T-helper 22 cell (primary cell): ENCODE data around the gene NOM1.

Experiments used
- DNase-seq: peaks from one replicate; pipeline ENCODE4 v3.0.0-alpha.2; 2020; ENCODE audit warnings: low read depth

Gene NOM1

GRCh38 chr7:157016352-157017041 lies 67.0 kb downstream of the NOM1 start:
- DNase-seq: no peak

GRCh38 chr7:157017149-157017548 lies 67.6 kb downstream of the NOM1 start:
- DNase-seq: no peak

GRCh38 chr7:157017603-157018327 lies 68.3 kb downstream of the NOM1 start:
- no peak for DNase-seq

GRCh38 chr7:157018328-157018996 lies 69.0 kb downstream of the NOM1 start:
- no peak for DNase-seq

GRCh38 chr7:157018997-157019608 lies 69.6 kb downstream of the NOM1 start:
- no peak for DNase-seq

- DNase-seq: no peak
Measured at GRCh38 chr7:157019718-157020451, 70.4 kb downstream of the NOM1 start.

- DNase-seq: no peak
Measured at GRCh38 chr7:157020514-157021070, 71.1 kb downstream of the NOM1 start.

GRCh38 chr7:157021071-157021870 lies 71.8 kb downstream of the NOM1 start:
- no peak for DNase-seq

GRCh38 chr7:157021871-157022680 lies 72.6 kb downstream of the NOM1 start:
- DNase-seq: no peak
